HG02610 (cell line): ENCODE results near the gene GNG7.
"Not testable (repeated sequence)": the region's sequence is repeated elsewhere in the genome, so short reads cannot be mapped to it uniquely, and the experiment has no call there.

Source experiments
- ATAC-seq: cut with Tn5 transposase; IDR thresholded peaks from one replicate; pipeline ENCODE4 v1.9.1; 2021; ENCODE audit warnings: mild to moderate bottlenecking, moderate library complexity; ENCODE audit not compliant: unreplicated experiment

The GNG7 gene

GRCh38 chr19:2556221-2557092 is 146.0 kb downstream of the GNG7 start:
- ATAC-seq: no peak

- no peak for ATAC-seq
Observed at GRCh38 chr19:2555422-2556220, 146.9 kb downstream of the GNG7 start.

GRCh38 chr19:2554856-2555255 is 147.6 kb downstream of the GNG7 start:
- ATAC-seq: no peak

GRCh38 chr19:2553510-2553909 is 149.0 kb downstream of the GNG7 start:
- no peak for ATAC-seq

GRCh38 chr19:2552859-2553258 is 149.6 kb downstream of the GNG7 start:
- peak; percentile 55 for ATAC-seq

- no peak for ATAC-seq
Observed at GRCh38 chr19:2551864-2552185, 150.7 kb downstream of the GNG7 start.

- no peak for ATAC-seq
Observed at GRCh38 chr19:2551172-2551863, 151.2 kb downstream of the GNG7 start.

GRCh38 chr19:2550431-2551171 is 151.9 kb downstream of the GNG7 start:
- ATAC-seq: no peak

- ATAC-seq: no peak
Observed at GRCh38 chr19:2549701-2550191, 152.7 kb downstream of the GNG7 start.

- no peak for ATAC-seq
Observed at GRCh38 chr19:2548966-2549365, 153.5 kb downstream of the GNG7 start.

- no peak for ATAC-seq
Observed at GRCh38 chr19:2547721-2548120, 154.8 kb downstream of the GNG7 start.

- ATAC-seq: no peak
Observed at GRCh38 chr19:2547033-2547680, 155.3 kb downstream of the GNG7 start.

- no peak for ATAC-seq
Observed at GRCh38 chr19:2546128-2547032, 156.1 kb downstream of the GNG7 start.

GRCh38 chr19:2545416-2546127 is 156.9 kb downstream of the GNG7 start:
- ATAC-seq: not testable (repeated sequence)

GRCh38 chr19:2544576-2545415 is 157.7 kb downstream of the GNG7 start:
- ATAC-seq: no peak

GRCh38 chr19:2543463-2544442 is 158.7 kb downstream of the GNG7 start:
- ATAC-seq: peak; percentile 58
